ENCODE measurements around the gene HTR3C.
A peak's percentile ranks its signal among the peaks of the same experiment; 100 is the strongest.
"Not testable (repeated sequence)": the region's sequence is repeated elsewhere in the genome, so short reads cannot be mapped to it uniquely, and the experiment has no call there.

HTR3C gene

GRCh38 chr3:184031187-184031792, 21.6 kb upstream of the HTR3C start, which contains the start of gene HTR3D:
TSS of gene HTR3D (plus strand) at chr3:184031742. CDS start at chr3:184031742, 0 bp downstream.
- DNase-seq = no peak

- DNase-seq = no peak
These were observed 15.0 kb upstream of the HTR3C start for GRCh38 chr3:184037816-184038215.

GRCh38 chr3:184038307-184038706, 14.5 kb upstream of the HTR3C start:
- not testable (repeated sequence) for DNase-seq

- peak; percentile 11 for DNase-seq
These were observed 13.4 kb upstream of the HTR3C start for GRCh38 chr3:184039414-184039813.

GRCh38 chr3:184040010-184040409, 12.8 kb upstream of the HTR3C start:
- DNase-seq = peak; percentile 42

- DNase-seq = no peak
These were observed 10.2 kb upstream of the HTR3C start for GRCh38 chr3:184042617-184043016.

GRCh38 chr3:184045995-184046394, 6.9 kb upstream of the HTR3C start:
- no peak for DNase-seq

- peak; percentile 88 for DNase-seq
These were observed 2.5 kb upstream of the HTR3C start for GRCh38 chr3:184050217-184050847.

GRCh38 chr3:184058029-184058428, 5.2 kb downstream of the HTR3C start:
- no peak for DNase-seq

- DNase-seq = no peak
These were observed 6.6 kb downstream of the HTR3C start for GRCh38 chr3:184059424-184059823.

- no peak for DNase-seq
These were observed 9.8 kb downstream of the HTR3C start for GRCh38 chr3:184062637-184063036.

GRCh38 chr3:184066211-184066610, 13.4 kb downstream of the HTR3C start:
- no peak for DNase-seq

- DNase-seq = no peak
These were observed 14.8 kb downstream of the HTR3C start for GRCh38 chr3:184067573-184068055.

- no peak for DNase-seq
These were observed 15.5 kb downstream of the HTR3C start for GRCh38 chr3:184068344-184068743.

GRCh38 chr3:184071142-184071541, 18.3 kb downstream of the HTR3C start:
- DNase-seq = not testable (repeated sequence)

- no peak for DNase-seq
These were observed 20.8 kb downstream of the HTR3C start for GRCh38 chr3:184073621-184074020.

- no peak for DNase-seq
These were observed 23.1 kb downstream of the HTR3C start for GRCh38 chr3:184075901-184076300.

GRCh38 chr3:184077881-184078280, 25.0 kb downstream of the HTR3C start:
- DNase-seq = no peak

- DNase-seq = no peak
These were observed 26.0 kb downstream of the HTR3C start for GRCh38 chr3:184078851-184079250.

- DNase-seq = no peak
These were observed 28.4 kb downstream of the HTR3C start for GRCh38 chr3:184081116-184081830.

- no peak for DNase-seq
These were observed 29.2 kb downstream of the HTR3C start for GRCh38 chr3:184082034-184082433.

- peak; percentile 55 for DNase-seq
These were observed 29.6 kb downstream of the HTR3C start for GRCh38 chr3:184082465-184082864.

- DNase-seq = no peak
These were observed 32.6 kb downstream of the HTR3C start for GRCh38 chr3:184085389-184085852.

- DNase-seq = no peak
These were observed 39.4 kb downstream of the HTR3C start for GRCh38 chr3:184092199-184092598.
